Glomerular visceral epithelial cell (primary cell): ENCODE results near the gene STX8.
"Not testable (repeated sequence)": the region's sequence is repeated elsewhere in the genome, so short reads cannot be mapped to it uniquely, and the experiment has no call there.

Source experiments
- DNase-seq: peaks from one replicate; pipeline ENCODE4 v3.0.0-alpha.2; 2016; ENCODE audit errors: extremely low spot score

The STX8 gene

GRCh38 chr17:9266031-9266680, 309.5 kb downstream of the STX8 start:
- no peak for DNase-seq

DNA sequence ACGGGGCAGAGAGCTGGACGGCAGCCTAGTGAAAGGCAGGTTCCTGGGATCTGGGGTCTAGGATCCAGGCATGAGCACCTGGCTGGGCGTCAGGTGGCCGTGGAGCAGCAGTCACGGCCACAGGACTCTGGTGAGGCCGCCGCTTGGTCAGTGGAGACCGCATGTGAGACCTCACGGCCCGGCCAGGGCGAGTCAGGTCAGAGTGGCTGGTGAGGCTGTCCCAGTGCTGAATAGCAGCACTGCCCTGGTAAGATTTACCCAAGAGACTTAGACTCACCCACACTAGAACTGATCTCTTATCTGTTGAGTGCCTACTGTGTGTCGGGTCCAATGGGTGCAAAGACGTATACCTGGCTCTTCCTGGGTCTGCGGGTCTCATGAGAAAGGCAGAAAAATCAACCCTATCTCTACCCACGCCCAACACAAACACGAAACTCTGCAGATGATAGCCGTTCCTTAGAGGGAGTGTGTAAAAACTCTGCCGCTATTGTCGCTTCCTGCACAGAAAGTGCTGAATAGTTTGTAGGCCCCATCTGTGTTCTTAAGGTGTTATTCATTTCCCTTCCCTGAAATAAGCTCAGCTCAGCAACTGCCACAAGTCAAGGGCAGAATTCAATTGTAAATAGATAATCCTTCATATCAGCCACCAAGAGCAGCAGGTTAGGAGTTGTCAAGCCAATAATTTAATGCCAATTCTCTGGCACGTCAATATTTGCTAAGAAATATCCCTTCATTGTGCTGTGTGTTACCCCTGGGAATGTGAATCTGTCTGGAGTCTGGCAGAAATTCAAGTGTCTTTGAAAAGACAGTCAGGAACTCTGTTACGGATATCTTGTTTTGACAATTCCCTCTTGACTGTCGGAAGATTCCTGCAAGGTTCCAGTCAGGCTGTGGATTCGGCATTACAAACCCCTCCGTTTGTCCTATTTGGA, 314.3 kb downstream of the STX8 start:
- DNase-seq: no peak

- DNase-seq: no peak
Measured at GRCh38 chr17:9259419-9259818, 316.2 kb downstream of the STX8 start.

GRCh38 chr17:9258115-9259015, 317.3 kb downstream of the STX8 start:
- no peak for DNase-seq

DNA sequence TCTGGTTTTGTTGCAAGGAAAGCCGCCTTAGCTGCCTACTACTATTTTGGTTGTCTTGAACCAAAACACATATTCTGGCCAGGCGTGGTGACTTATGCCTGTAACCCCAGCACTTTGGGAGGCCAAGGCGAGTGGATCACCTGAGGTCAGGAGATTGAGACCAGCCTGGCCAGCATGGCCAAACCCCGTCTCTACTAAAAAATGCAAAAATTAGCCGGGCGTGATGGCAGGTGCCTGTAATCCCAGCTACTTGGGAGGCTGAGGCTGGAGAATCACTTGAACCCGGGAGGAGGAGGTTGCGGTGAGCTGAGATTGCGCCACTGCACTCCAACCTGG, 318.0 kb downstream of the STX8 start:
- DNase-seq: not testable (repeated sequence)

- DNase-seq: no peak
Measured at GRCh38 chr17:9256751-9257629, 318.6 kb downstream of the STX8 start.

GRCh38 chr17:9256361-9256750, 319.3 kb downstream of the STX8 start:
- DNase-seq: no peak

- no peak for DNase-seq
Measured at GRCh38 chr17:9255833-9256232, 319.8 kb downstream of the STX8 start.

GRCh38 chr17:9254841-9255240, 320.8 kb downstream of the STX8 start:
- no peak for DNase-seq

GRCh38 chr17:9253308-9253707, 322.3 kb downstream of the STX8 start:
- DNase-seq: no peak

- no peak for DNase-seq
Measured at GRCh38 chr17:9251273-9251672, 324.3 kb downstream of the STX8 start.

DNA sequence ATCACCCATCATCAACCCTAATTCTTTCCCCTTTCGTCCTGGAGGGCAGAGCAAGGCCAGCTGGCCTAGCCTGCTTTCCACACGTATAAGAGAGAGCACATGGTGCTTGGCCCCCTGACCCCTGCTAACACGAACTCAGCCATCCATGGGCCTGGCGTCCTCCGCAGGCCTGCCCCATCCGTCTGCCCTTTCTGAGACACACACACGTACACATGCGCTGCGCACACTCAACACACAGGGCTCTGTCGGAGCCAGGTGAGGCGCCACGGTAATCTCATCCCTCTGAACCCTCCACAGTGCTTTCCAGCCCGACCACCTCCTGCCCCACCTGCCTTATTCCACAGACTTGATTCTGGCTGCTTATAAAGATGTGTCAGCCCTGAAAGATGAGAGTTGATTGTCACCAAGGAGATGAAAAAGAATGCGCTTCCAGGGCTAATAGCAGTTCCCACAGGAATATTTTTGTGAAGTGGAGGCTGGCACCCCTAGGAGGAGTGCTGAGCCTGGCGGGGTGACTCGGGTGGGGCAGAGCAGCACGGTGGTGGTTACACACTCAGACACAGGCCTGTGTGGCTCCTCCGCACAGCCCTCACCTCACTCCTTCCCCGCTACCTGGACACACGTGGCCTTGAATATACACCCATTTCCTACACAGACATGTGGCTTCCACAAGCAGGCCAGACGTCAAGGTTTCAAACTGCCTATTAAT, 326.2 kb downstream of the STX8 start:
- DNase-seq: no peak

DNA sequence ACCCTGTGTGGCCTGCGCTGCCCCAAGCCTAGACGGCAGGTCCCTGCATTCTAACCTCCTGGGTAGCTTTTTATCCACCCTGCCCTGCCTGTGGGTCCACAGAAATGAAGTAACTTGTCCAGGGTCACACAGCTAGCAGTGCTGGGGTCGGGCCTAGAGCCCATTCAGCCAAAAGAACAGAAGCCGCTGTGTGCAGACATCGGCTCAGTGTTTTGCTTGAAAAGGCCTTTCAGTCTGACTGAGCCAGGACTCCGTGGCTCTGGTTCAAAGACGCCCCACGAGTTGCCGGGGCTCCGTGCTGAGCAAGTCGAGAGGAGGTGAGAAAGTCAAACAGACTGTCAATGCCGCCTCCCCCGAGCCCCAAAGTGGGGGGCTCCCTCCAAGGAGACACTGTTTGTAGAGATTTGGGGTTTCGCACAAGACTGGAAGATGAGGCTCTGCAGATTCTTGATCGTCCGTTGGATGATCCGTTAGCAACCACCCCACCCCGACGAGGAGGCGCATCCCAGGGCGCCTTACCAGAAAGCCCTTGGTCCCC, 328.1 kb downstream of the STX8 start:
- DNase-seq: no peak

- DNase-seq: no peak
Measured at GRCh38 chr17:9244066-9245052, 331.3 kb downstream of the STX8 start.

DNA sequence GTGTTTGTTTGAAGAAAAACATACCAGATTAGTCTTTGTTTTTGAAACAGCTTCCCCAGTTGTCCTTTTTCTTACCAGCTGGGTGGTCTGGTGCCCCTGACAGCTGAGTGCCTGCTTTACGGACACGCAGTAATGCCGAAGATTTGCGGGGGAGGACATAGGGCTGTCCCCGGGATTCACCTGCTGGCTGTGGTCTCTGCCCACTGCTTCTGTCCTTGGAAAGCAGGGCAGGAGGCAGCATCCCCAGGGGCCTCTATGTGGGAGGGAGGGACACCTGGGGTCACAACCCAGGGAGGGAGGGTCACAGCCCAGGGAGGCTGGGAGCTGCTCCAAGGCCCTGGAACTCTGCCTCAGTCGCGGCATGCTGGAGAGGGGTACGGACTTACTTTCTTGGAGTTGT, 332.6 kb downstream of the STX8 start:
- DNase-seq: no peak

- DNase-seq: no peak
Measured at GRCh38 chr17:9242497-9242881, 333.1 kb downstream of the STX8 start.

GRCh38 chr17:9241774-9242496, 333.7 kb downstream of the STX8 start:
- no peak for DNase-seq

DNA sequence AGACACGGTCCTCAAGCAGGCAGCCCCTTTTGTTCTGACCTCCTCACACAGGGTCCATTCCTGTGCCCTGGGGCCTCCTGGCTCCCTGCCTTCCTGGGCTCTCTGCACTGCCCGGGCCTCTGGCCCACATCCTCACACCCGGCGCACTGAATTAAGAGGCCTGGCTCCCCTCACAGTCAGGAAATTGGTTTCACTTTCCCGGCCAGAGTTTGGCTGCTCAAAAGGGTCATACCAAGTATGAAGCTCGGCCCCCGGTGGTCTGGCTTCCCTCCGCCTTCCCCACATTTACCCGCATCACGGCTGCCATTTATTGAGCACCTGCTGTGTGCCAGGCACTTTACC, 334.3 kb downstream of the STX8 start:
- DNase-seq: no peak
